ENCODE results near the gene NDRG3. TPM values are rescaled to one million over a fixed set of nuclear protein-coding genes. Genes with fewer than 3 reads are reported as not detected.

The NDRG3 gene
- total and polyA plus RNA-seq, 9 donors = 15.0 to 22.3 (median 16.8) TPM

GRCh38 chr20:36634342-36634741 is 111.5 kb downstream of the NDRG3 start:
- H3K4me1 ChIP-seq (ENCODE audit: control insufficient read depth, insufficient read depth, low read length) = no peaks in the 10 kb centered on the region
- DNase-seq = no peak
- no peaks in the 10 kb centered on the region for H3K9me3 ChIP-seq (replicated peaks; ENCODE audit: control insufficient read depth, low read depth, low read length)
- WGBS (ENCODE audit: insufficient coverage) = 90% methylated on average over 10 of the region's 11 CpGs
- no peaks in the 10 kb centered on the region for H3K27me3 ChIP-seq (ENCODE audit: control insufficient read depth, insufficient read depth, low read length)
- no peaks in the 10 kb centered on the region for H3K36me3 ChIP-seq (ENCODE audit: control insufficient read depth, insufficient read depth, low read length)
- no peak overlapping the region for H3K27ac ChIP-seq (ENCODE audit: low read length)
- H3K4me3 ChIP-seq (ENCODE audit: low read length) = no peak overlapping the region

GRCh38 chr20:36633285-36633772 is 112.6 kb downstream of the NDRG3 start:
- Histone ChIP-seq H3K27ac (ENCODE audit: low read length) (no peak overlapping the region), H3K27me3 (ENCODE audit: control insufficient read depth, insufficient read depth, low read length) (no peaks in the 10 kb centered on the region), H3K36me3 (ENCODE audit: control insufficient read depth, insufficient read depth, low read length) (no peaks in the 10 kb centered on the region), H3K4me3 (ENCODE audit: low read length) (no peak overlapping the region), H3K4me1 (ENCODE audit: control insufficient read depth, insufficient read depth, low read length) (no peaks in the 10 kb centered on the region), H3K9me3 (replicated peaks; ENCODE audit: control insufficient read depth, low read depth, low read length) (no peaks in the 10 kb centered on the region)
- no peak for DNase-seq
- WGBS (ENCODE audit: insufficient coverage) = 100% methylated on average over 1 of the region's 9 CpGs

DNA sequence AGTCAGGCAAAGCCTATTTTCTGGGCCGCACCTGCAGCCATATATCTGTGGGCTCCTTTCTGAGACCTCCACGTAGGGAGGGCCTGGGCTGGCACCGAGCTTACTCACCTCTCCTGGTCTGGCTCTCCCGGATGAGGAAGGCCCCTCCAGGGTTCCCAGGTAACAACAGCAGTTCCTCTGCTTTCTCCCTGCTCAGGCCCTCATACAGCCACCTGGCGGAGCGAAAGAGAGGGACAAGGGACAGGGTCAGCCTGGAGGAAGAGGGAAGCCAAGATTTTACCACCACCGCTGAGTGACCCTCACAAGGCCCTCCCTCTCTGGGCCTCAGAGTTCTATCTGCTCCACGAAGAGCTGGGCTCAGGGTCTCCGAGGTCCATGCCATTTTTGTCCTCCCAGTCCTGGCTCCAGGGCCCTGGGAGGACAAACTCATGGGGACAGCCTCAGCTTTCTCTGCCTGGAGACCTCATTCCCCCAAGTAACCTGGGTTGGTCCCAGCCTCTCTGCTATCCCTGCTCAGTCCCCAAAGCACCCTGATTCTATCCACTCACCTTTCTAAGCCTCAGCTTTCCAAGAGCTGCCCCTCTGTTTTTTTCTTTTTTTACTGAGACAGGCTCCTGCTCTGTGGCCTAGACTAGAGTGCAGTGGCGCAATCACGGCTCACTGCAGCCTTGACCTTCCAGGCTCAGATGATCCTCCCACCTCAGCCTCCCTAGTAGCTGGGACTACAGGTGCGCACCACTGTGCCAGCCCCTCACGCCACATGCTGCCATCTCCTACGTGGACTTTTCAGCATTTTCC is 113.2 kb downstream of the NDRG3 start:
- H3K27ac ChIP-seq (ENCODE audit: low read length) = no peak overlapping the region
- H3K36me3 ChIP-seq (ENCODE audit: control insufficient read depth, insufficient read depth, low read length) = no peaks in the 10 kb centered on the region
- no peaks in the 10 kb centered on the region for H3K9me3 ChIP-seq (replicated peaks; ENCODE audit: control insufficient read depth, low read depth, low read length)
- no peaks in the 10 kb centered on the region for H3K4me1 ChIP-seq (ENCODE audit: control insufficient read depth, insufficient read depth, low read length)
- no peaks in the 10 kb centered on the region for H3K27me3 ChIP-seq (ENCODE audit: control insufficient read depth, insufficient read depth, low read length)
- DNase-seq = no peak
- H3K4me3 ChIP-seq (ENCODE audit: low read length) = no peak overlapping the region
- 66% methylated on average over 11 of the region's 14 CpGs for WGBS (ENCODE audit: insufficient coverage)

DNA sequence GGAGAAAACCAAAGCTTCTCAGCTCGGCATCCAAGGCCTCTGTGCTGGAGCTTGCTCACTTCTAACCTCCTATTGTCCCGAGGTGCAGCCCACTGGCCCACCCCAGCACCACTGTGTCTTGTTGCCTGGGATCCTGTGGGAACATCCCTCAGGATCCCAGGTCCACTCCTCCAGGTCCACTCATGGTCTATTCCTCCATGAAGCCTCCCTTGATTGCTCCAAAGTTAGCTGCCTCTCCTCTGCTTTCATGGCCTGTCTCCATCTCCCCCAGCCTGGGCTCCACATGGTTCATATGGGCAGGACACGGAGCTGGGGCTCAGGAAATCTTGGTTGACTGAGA is 113.8 kb downstream of the NDRG3 start:
- Histone ChIP-seq H3K9me3 (replicated peaks; ENCODE audit: control insufficient read depth, low read depth, low read length) (no peaks in the 10 kb centered on the region), H3K27me3 (ENCODE audit: control insufficient read depth, insufficient read depth, low read length) (no peaks in the 10 kb centered on the region), H3K36me3 (ENCODE audit: control insufficient read depth, insufficient read depth, low read length) (no peaks in the 10 kb centered on the region), H3K4me1 (ENCODE audit: control insufficient read depth, insufficient read depth, low read length) (no peaks in the 10 kb centered on the region), H3K27ac (ENCODE audit: low read length) (no peak overlapping the region), H3K4me3 (ENCODE audit: low read length) (no peak overlapping the region)
- DNase-seq = no peak
- 68% methylated on average over 3 of the region's 3 CpGs for WGBS (ENCODE audit: insufficient coverage)

DNA sequence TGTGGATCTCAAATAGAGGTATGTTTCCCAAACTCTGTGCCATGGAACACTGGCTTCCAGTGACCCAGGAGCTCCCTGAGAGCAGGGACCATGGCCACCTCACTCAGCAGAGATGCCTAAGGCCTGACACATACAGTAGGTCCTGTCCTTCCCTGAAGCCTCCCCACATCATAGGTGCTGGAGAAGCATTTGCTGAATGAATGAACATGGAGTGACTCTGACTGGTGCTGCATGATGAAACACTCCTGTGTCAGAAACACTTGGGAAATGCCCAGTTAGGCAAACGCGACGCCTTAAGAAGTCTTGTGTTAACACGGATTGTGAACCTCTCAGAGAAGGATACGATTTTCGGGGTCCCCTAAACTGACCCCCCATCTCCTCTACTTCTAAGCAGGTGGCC is 114.2 kb downstream of the NDRG3 start:
- Histone ChIP-seq H3K9me3 (replicated peaks; ENCODE audit: control insufficient read depth, low read depth, low read length) (no peaks in the 10 kb centered on the region), H3K4me1 (ENCODE audit: control insufficient read depth, insufficient read depth, low read length) (no peaks in the 10 kb centered on the region), H3K4me3 (ENCODE audit: low read length) (no peak overlapping the region), H3K27ac (ENCODE audit: low read length) (no peak overlapping the region), H3K36me3 (ENCODE audit: control insufficient read depth, insufficient read depth, low read length) (no peaks in the 10 kb centered on the region), H3K27me3 (ENCODE audit: control insufficient read depth, insufficient read depth, low read length) (no peaks in the 10 kb centered on the region)
- DNase-seq = no peak
- 88% methylated on average over 6 of the region's 6 CpGs for WGBS (ENCODE audit: insufficient coverage)

- DNase-seq = no peak
- Histone ChIP-seq H3K4me1 (ENCODE audit: control insufficient read depth, insufficient read depth, low read length) (no peaks in the 10 kb centered on the region), H3K36me3 (ENCODE audit: control insufficient read depth, insufficient read depth, low read length) (no peaks in the 10 kb centered on the region), H3K27ac (ENCODE audit: low read length) (no peak overlapping the region), H3K4me3 (ENCODE audit: low read length) (no peak overlapping the region), H3K27me3 (ENCODE audit: control insufficient read depth, insufficient read depth, low read length) (no peaks in the 10 kb centered on the region), H3K9me3 (replicated peaks; ENCODE audit: control insufficient read depth, low read depth, low read length) (no peaks in the 10 kb centered on the region)
- 79% methylated on average over 6 of the region's 15 CpGs for WGBS (ENCODE audit: insufficient coverage)
These were observed 115.9 kb downstream of the NDRG3 start for GRCh38 chr20:36629719-36630681.

GRCh38 chr20:36628076-36628475 is 117.8 kb downstream of the NDRG3 start:
- DNase-seq = no peak
- H3K36me3 ChIP-seq (ENCODE audit: control insufficient read depth, insufficient read depth, low read length) = no peaks in the 10 kb centered on the region
- no peaks in the 10 kb centered on the region for H3K9me3 ChIP-seq (replicated peaks; ENCODE audit: control insufficient read depth, low read depth, low read length)
- no peak overlapping the region for H3K4me3 ChIP-seq (ENCODE audit: low read length)
- 91% methylated on average over 6 of the region's 7 CpGs for WGBS (ENCODE audit: insufficient coverage)
- no peaks in the 10 kb centered on the region for H3K27me3 ChIP-seq (ENCODE audit: control insufficient read depth, insufficient read depth, low read length)
- H3K27ac ChIP-seq (ENCODE audit: low read length) = no peak overlapping the region
- H3K4me1 ChIP-seq (ENCODE audit: control insufficient read depth, insufficient read depth, low read length) = no peaks in the 10 kb centered on the region

DNA sequence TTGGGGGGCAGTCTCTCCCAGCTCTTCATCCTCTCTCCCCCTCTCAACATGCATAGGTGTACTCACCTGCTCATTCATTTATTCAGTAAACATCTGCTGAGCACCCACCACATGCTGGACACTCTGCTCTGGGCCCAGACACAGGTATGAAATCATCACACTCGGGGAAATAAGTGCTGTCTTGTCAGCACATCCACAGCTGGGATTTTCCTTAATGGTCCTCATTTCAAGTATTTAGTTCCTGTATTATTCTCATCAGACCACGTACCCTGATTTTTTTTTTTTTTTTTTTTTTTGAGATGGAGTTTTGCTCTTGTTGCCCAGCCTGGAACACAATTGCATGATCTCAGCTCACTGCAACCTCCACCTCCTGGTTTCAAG is 121.0 kb downstream of the NDRG3 start:
- Histone ChIP-seq H3K36me3 (ENCODE audit: control insufficient read depth, insufficient read depth, low read length) (no peaks in the 10 kb centered on the region), H3K9me3 (replicated peaks; ENCODE audit: control insufficient read depth, low read depth, low read length) (no peaks in the 10 kb centered on the region), H3K27ac (ENCODE audit: low read length) (no peak overlapping the region), H3K4me1 (ENCODE audit: control insufficient read depth, insufficient read depth, low read length) (no peaks in the 10 kb centered on the region), H3K4me3 (ENCODE audit: low read length) (no peak overlapping the region), H3K27me3 (ENCODE audit: control insufficient read depth, insufficient read depth, low read length) (no peaks in the 10 kb centered on the region)
- DNase-seq = no peak
- 86% methylated on average over 1 of the region's 2 CpGs for WGBS (ENCODE audit: insufficient coverage)

- Histone ChIP-seq H3K36me3 (ENCODE audit: control insufficient read depth, insufficient read depth, low read length) (no peaks in the 10 kb centered on the region), H3K4me3 (ENCODE audit: low read length) (no peak overlapping the region), H3K27ac (ENCODE audit: low read length) (no peak overlapping the region), H3K4me1 (ENCODE audit: control insufficient read depth, insufficient read depth, low read length) (no peaks in the 10 kb centered on the region), H3K27me3 (ENCODE audit: control insufficient read depth, insufficient read depth, low read length) (no peaks in the 10 kb centered on the region), H3K9me3 (replicated peaks; ENCODE audit: control insufficient read depth, low read depth, low read length) (no peaks in the 10 kb centered on the region)
- WGBS (ENCODE audit: insufficient coverage) = 40% methylated on average over 10 of the region's 14 CpGs
- no peak for DNase-seq
These were observed 121.6 kb downstream of the NDRG3 start for GRCh38 chr20:36624068-36624943.

Data from muscle of leg (tissue), 11 donors.